RPMI8226 (cell line): ENCODE measurements around the gene SLC45A1.

Experiments
- DNase-seq: peaks from one replicate; pipeline ENCODE4 v3.0.0-alpha.2; 2015

The SLC45A1 gene

GRCh38 chr1:8356256-8357209, 38.6 kb downstream of the SLC45A1 start:
- no peak for DNase-seq

GRCh38 chr1:8357329-8358101, 39.6 kb downstream of the SLC45A1 start:
- no peak for DNase-seq

GRCh38 chr1:8358241-8358896, 40.5 kb downstream of the SLC45A1 start:
- DNase-seq, result no peak

- no peak for DNase-seq
Observed at GRCh38 chr1:8358897-8359616, 41.1 kb downstream of the SLC45A1 start.

GRCh38 chr1:8359617-8360481, 41.9 kb downstream of the SLC45A1 start:
- DNase-seq, result no peak

GRCh38 chr1:8360493-8361197, 42.7 kb downstream of the SLC45A1 start:
- DNase-seq, result no peak

GRCh38 chr1:8361198-8361849, 43.4 kb downstream of the SLC45A1 start:
- no peak for DNase-seq

GRCh38 chr1:8362701-8363101, 44.8 kb downstream of the SLC45A1 start:
- DNase-seq, result no peak

GRCh38 chr1:8363186-8363766, 45.4 kb downstream of the SLC45A1 start:
- DNase-seq, result no peak

- DNase-seq, result no peak
Observed at GRCh38 chr1:8363767-8364301, 45.9 kb downstream of the SLC45A1 start.

- DNase-seq, result no peak
Observed at GRCh38 chr1:8364528-8365442, 46.9 kb downstream of the SLC45A1 start.

GRCh38 chr1:8365661-8366362, 47.9 kb downstream of the SLC45A1 start:
- DNase-seq, result no peak

- DNase-seq, result no peak
Observed at GRCh38 chr1:8367571-8368194, 49.8 kb downstream of the SLC45A1 start.

- no peak for DNase-seq
Observed at GRCh38 chr1:8368956-8369639, 51.2 kb downstream of the SLC45A1 start.

GRCh38 chr1:8370046-8370881, 52.4 kb downstream of the SLC45A1 start:
- no peak for DNase-seq

- DNase-seq, result no peak
Observed at GRCh38 chr1:8370905-8371315, 53.0 kb downstream of the SLC45A1 start.
